ENCODE measurements around the gene SPOCK1.

SPOCK1 gene

GRCh38 chr5:137446615-137447014 lies 52.5 kb downstream of the SPOCK1 start:
- Mint-ChIP-seq H3K4me1 (peaks cover 5% of the 10 kb centered on the region), H3K27me3 (ENCODE audit: low read depth) (peaks cover 19% of the 10 kb centered on the region), H3K27ac (no peak overlapping the region), H3K36me3 (ENCODE audit: low read depth) (no peaks in the 10 kb centered on the region), H3K9me3 (no peaks in the 10 kb centered on the region), H3K4me3 (no peak overlapping the region)
- TF ChIP-seq CTCF (IDR thresholded peaks at IDR 0.05; ENCODE audit: unreplicated experiment in 3 of 3), result no peak

GRCh38 chr5:137446151-137446550 lies 53.0 kb downstream of the SPOCK1 start:
- peaks cover 5% of the 10 kb centered on the region for H3K4me1 Mint-ChIP-seq
- H3K27me3 Mint-ChIP-seq (ENCODE audit: low read depth), result peaks cover 19% of the 10 kb centered on the region
- no peak for TF ChIP-seq CTCF (IDR thresholded peaks at IDR 0.05; ENCODE audit: unreplicated experiment in 3 of 3)
- H3K36me3 Mint-ChIP-seq (ENCODE audit: low read depth), result no peaks in the 10 kb centered on the region
- no peak overlapping the region for H3K27ac Mint-ChIP-seq
- no peak overlapping the region for H3K4me3 Mint-ChIP-seq
- H3K9me3 Mint-ChIP-seq, result no peaks in the 10 kb centered on the region

- Mint-ChIP-seq H3K27me3 (ENCODE audit: low read depth) (peaks cover 14% of the 10 kb centered on the region), H3K4me3 (no peak overlapping the region)
- TF ChIP-seq CTCF (IDR thresholded peaks at IDR 0.05; ENCODE audit: unreplicated experiment in 3 of 3), result no peak
Observed at GRCh38 chr5:137442660-137443059, 56.5 kb downstream of the SPOCK1 start.

GRCh38 chr5:137441476-137441875 lies 57.6 kb downstream of the SPOCK1 start:
- no peak for TF ChIP-seq CTCF (IDR thresholded peaks at IDR 0.05; ENCODE audit: unreplicated experiment in 3 of 3)
- Mint-ChIP-seq H3K27me3 (ENCODE audit: low read depth) (peaks cover 19% of the 10 kb centered on the region), H3K36me3 (ENCODE audit: low read depth) (no peaks in the 10 kb centered on the region), H3K9me3 (no peaks in the 10 kb centered on the region), H3K27ac (no peak overlapping the region), H3K4me1 (no peaks in the 10 kb centered on the region), H3K4me3 (no peak overlapping the region)

More at GRCh38 chr5:137442660-137443059, 56.5 kb downstream of the SPOCK1 start:
- H3K36me3 Mint-ChIP-seq (ENCODE audit: low read depth), result no peaks in the 10 kb centered on the region
- H3K4me1 Mint-ChIP-seq, result peaks cover 5% of the 10 kb centered on the region
- no peak overlapping the region for H3K27ac Mint-ChIP-seq
- no peaks in the 10 kb centered on the region for H3K9me3 Mint-ChIP-seq

- H3K4me3 Mint-ChIP-seq, result no peak overlapping the region
- no peak overlapping the region for H3K27ac Mint-ChIP-seq
- no peaks in the 10 kb centered on the region for H3K9me3 Mint-ChIP-seq
- H3K4me1 Mint-ChIP-seq, result no peaks in the 10 kb centered on the region
- no peaks in the 10 kb centered on the region for H3K36me3 Mint-ChIP-seq (ENCODE audit: low read depth)
- peaks cover 19% of the 10 kb centered on the region for H3K27me3 Mint-ChIP-seq (ENCODE audit: low read depth)
- TF ChIP-seq CTCF (IDR thresholded peaks at IDR 0.05; ENCODE audit: unreplicated experiment in 3 of 3), result no peak
Observed at GRCh38 chr5:137440795-137441194, 58.3 kb downstream of the SPOCK1 start.

GRCh38 chr5:137439645-137440044 lies 59.5 kb downstream of the SPOCK1 start:
- H3K27me3 Mint-ChIP-seq (ENCODE audit: low read depth), result peaks cover 19% of the 10 kb centered on the region
- no peak for TF ChIP-seq CTCF (IDR thresholded peaks at IDR 0.05; ENCODE audit: unreplicated experiment in 3 of 3)
- H3K36me3 Mint-ChIP-seq (ENCODE audit: low read depth), result no peaks in the 10 kb centered on the region
- H3K27ac Mint-ChIP-seq, result no peak overlapping the region
- no peaks in the 10 kb centered on the region for H3K9me3 Mint-ChIP-seq
- H3K4me3 Mint-ChIP-seq, result no peak overlapping the region
- no peaks in the 10 kb centered on the region for H3K4me1 Mint-ChIP-seq
